Measurements from ENCODE around the gene CD200R1. TPM values are rescaled to one million over a fixed set of nuclear protein-coding genes. Genes with fewer than 3 reads are reported as not detected.

CD200R1 gene
- total RNA-seq, 3 donors from 2014 or later (not counting 1 experiment from before 2014, with no cell fraction given): 0.38 to 25.8 (median 1.7) TPM

DNA sequence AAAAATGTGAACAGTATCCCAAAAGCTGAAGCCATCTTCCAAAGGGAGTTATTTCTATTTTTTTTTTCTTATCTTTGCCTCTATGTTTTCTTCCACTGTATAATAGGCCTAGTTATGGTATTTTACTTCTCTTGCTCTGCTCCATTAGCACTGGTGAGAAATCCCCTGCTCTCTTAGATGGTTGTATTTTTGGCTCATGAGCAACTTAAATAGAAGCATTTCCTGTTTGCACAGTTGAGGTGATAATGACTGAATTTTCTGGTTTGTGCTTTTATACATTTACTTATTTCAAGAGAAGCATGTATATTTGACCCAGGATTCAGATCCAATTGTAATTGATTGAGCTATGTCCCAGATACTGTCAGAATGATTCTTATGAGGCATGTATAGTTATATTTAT lies 66.7 kb downstream of the CD200R1 start:
- H3K27ac ChIP-seq (ENCODE audit: low read length): peak overlapping the region; percentile 53
- ATAC-seq (peak in 2 of 3 donors; percentile 53 to 68), DNase-seq (peak in 1 of 2 donors; percentile 23)
- TF ChIP-seq, protein P1, sequence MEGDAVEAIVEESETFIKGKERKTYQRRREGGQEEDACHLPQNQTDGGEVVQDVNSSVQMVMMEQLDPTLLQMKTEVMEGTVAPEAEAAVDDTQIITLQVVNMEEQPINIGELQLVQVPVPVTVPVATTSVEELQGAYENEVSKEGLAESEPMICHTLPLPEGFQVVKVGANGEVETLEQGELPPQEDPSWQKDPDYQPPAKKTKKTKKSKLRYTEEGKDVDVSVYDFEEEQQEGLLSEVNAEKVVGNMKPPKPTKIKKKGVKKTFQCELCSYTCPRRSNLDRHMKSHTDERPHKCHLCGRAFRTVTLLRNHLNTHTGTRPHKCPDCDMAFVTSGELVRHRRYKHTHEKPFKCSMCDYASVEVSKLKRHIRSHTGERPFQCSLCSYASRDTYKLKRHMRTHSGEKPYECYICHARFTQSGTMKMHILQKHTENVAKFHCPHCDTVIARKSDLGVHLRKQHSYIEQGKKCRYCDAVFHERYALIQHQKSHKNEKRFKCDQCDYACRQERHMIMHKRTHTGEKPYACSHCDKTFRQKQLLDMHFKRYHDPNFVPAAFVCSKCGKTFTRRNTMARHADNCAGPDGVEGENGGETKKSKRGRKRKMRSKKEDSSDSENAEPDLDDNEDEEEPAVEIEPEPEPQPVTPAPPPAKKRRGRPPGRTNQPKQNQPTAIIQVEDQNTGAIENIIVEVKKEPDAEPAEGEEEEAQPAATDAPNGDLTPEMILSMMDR (IDR thresholded peaks at IDR 0.05): no peak
- no peak overlapping the region for H3K4me3 Mint-ChIP-seq
- peaks cover 0 to 2% of the 10 kb centered on the region in 2 donors for H3K9me3 Mint-ChIP-seq
- H3K9me3 ChIP-seq (ENCODE audit: control insufficient read depth, insufficient read depth, low read length): no peaks in the 10 kb centered on the region
- H3K4me1 ChIP-seq (ENCODE audit: control insufficient read depth, insufficient read depth, low read length): no peaks in the 10 kb centered on the region
- intact Hi-C loops (cut with micrococcal nuclease): no loop called here
- no peak overlapping the region for H3K4me3 ChIP-seq (ENCODE audit: low read length)
- H3K27ac Mint-ChIP-seq: peak overlapping the region in 1 of 2 donors; percentile 35
- no peaks in the 10 kb centered on the region for H3K36me3 Mint-ChIP-seq
- no peaks in the 10 kb centered on the region for H3K27me3 ChIP-seq (ENCODE audit: control insufficient read depth, insufficient read depth, low read length)
- no peaks in the 10 kb centered on the region for H3K36me3 ChIP-seq (ENCODE audit: control insufficient read depth, insufficient read depth, low read length)
- H3K4me1 Mint-ChIP-seq: peaks cover 6% of the 10 kb centered on the region in 2 donors
- no peaks in the 10 kb centered on the region for H3K27me3 Mint-ChIP-seq (ENCODE audit: low read depth in 2 of 2)

DNA sequence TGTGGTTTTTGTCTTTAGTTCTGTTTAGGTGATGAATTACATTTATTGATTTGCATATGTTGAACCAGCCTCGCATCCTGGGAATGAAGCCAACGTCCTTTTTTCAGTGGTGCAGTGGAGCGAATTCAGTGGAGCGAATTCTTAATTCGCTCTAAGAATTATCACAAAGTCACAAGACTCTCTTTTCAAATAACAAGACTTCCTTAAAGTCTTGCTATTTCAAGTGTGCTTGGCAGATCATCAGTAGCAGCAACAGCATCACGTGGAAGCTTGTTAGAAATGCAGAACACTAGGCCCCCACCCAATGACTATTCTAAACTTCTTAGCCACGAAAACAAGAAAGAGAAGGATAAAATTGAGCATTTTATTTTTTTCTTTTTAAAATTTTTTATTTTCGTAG lies 70.1 kb downstream of the CD200R1 start:
- Histone ChIP-seq H3K36me3 (ENCODE audit: control insufficient read depth, insufficient read depth, low read length) (no peaks in the 10 kb centered on the region), H3K27ac (ENCODE audit: low read length) (no peak overlapping the region), H3K4me1 (ENCODE audit: control insufficient read depth, insufficient read depth, low read length) (no peaks in the 10 kb centered on the region), H3K9me3 (ENCODE audit: control insufficient read depth, insufficient read depth, low read length) (no peaks in the 10 kb centered on the region), H3K27me3 (ENCODE audit: control insufficient read depth, insufficient read depth, low read length) (no peaks in the 10 kb centered on the region), H3K4me3 (ENCODE audit: low read length) (no peak overlapping the region)
- Mint-ChIP-seq H3K27ac (no peak overlapping the region), H3K27me3 (ENCODE audit: low read depth in 2 of 2) (no peaks in the 10 kb centered on the region), H3K9me3 (no peaks in the 10 kb centered on the region), H3K4me1 (peaks cover 6% of the 10 kb centered on the region in 2 donors), H3K4me3 (no peak overlapping the region), H3K36me3 (no peaks in the 10 kb centered on the region)
- intact Hi-C loops (cut with micrococcal nuclease): no loop called here
- TF ChIP-seq, protein P1 (IDR thresholded peaks at IDR 0.05): no peak
- ATAC-seq: no peak
- no peak for DNase-seq
- 78% methylated on average over 6 of the region's 8 CpGs for WGBS (ENCODE audit: insufficient coverage)

DNA sequence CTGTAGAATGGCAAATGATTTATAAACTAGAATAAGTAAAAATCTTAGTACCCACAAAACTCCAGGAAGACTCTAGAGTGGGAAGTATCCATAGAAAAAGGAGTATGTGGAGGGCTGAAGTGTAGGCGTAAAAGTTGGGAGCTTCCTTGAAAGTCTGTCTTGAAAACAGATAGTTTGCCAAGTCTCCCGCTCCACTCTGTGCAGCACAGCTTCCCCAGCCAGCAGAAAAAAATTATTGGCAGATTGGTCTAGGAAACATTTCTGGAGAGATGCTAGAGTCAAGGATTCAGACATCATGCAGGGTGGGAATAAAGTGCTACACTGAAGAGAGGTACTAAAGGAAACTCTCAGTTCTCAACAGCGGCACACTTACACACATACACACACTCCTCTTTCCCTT lies 74.8 kb downstream of the CD200R1 start:
- H3K9me3 Mint-ChIP-seq: no peaks in the 10 kb centered on the region
- no peaks in the 10 kb centered on the region for H3K36me3 ChIP-seq (ENCODE audit: control insufficient read depth, insufficient read depth, low read length)
- H3K27ac Mint-ChIP-seq: no peak overlapping the region
- no peaks in the 10 kb centered on the region for H3K27me3 ChIP-seq (ENCODE audit: control insufficient read depth, insufficient read depth, low read length)
- no peaks in the 10 kb centered on the region for H3K27me3 Mint-ChIP-seq (ENCODE audit: low read depth in 2 of 2)
- H3K4me3 Mint-ChIP-seq: no peak overlapping the region
- no peaks in the 10 kb centered on the region for H3K36me3 Mint-ChIP-seq
- no peak overlapping the region for H3K4me3 ChIP-seq (ENCODE audit: low read length)
- no peak for ATAC-seq
- no peak overlapping the region for H3K27ac ChIP-seq (ENCODE audit: low read length)
- intact Hi-C loops (cut with micrococcal nuclease): no loop called here
- no peaks in the 10 kb centered on the region for H3K4me1 ChIP-seq (ENCODE audit: control insufficient read depth, insufficient read depth, low read length)
- DNase-seq: no peak
- TF ChIP-seq, protein P1 (IDR thresholded peaks at IDR 0.05): no peak
- H3K9me3 ChIP-seq (ENCODE audit: control insufficient read depth, insufficient read depth, low read length): no peaks in the 10 kb centered on the region
- WGBS (ENCODE audit: insufficient coverage): 97% methylated on average over 3 of the region's 3 CpGs
- no peaks in the 10 kb centered on the region for H3K4me1 Mint-ChIP-seq

DNA sequence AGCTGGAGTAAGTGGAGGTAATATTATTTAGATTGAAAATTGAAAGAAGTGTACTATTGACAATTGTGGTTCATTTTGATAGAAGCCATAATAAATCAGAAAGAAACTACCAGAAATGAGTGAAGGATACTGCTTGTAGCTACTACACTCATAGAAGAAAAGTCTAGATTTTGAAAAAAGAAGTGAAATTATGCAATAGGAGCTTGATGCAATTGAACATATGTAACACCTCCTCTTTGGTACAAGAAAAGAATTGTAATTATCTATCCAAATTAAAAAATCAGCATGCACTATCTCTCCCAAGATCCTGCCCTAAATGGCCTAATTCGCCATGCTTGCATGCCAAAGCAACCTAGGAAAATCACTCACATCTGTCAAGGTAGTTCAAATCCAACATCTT lies 77.1 kb downstream of the CD200R1 start:
- no peaks in the 10 kb centered on the region for H3K9me3 ChIP-seq (ENCODE audit: control insufficient read depth, insufficient read depth, low read length)
- Mint-ChIP-seq H3K4me3 (no peak overlapping the region), H3K27ac (no peak overlapping the region), H3K4me1 (no peaks in the 10 kb centered on the region), H3K36me3 (no peaks in the 10 kb centered on the region), H3K27me3 (ENCODE audit: low read depth in 2 of 2) (no peaks in the 10 kb centered on the region), H3K9me3 (no peaks in the 10 kb centered on the region)
- no peaks in the 10 kb centered on the region for H3K27me3 ChIP-seq (ENCODE audit: control insufficient read depth, insufficient read depth, low read length)
- H3K36me3 ChIP-seq (ENCODE audit: control insufficient read depth, insufficient read depth, low read length): no peaks in the 10 kb centered on the region
- H3K4me3 ChIP-seq (ENCODE audit: low read length): no peak overlapping the region
- 100% methylated on average over 1 of the region's 1 CpG for WGBS (ENCODE audit: insufficient coverage)
- intact Hi-C loops (cut with micrococcal nuclease): no loop called here
- H3K4me1 ChIP-seq (ENCODE audit: control insufficient read depth, insufficient read depth, low read length): no peaks in the 10 kb centered on the region
- TF ChIP-seq, protein P1 (IDR thresholded peaks at IDR 0.05): no peak
- ATAC-seq (no peak), DNase-seq (no peak)
- H3K27ac ChIP-seq (ENCODE audit: low read length): no peak overlapping the region
